IPS DF 19.7 (cell line): ENCODE measurements around the gene CEP41.

Experiments used
- DNase-seq: peaks from one replicate; pipeline ENCODE4 v3.0.0-alpha.2; 2013; ENCODE audit warnings: low read depth, low spot score

CEP41 gene

DNA sequence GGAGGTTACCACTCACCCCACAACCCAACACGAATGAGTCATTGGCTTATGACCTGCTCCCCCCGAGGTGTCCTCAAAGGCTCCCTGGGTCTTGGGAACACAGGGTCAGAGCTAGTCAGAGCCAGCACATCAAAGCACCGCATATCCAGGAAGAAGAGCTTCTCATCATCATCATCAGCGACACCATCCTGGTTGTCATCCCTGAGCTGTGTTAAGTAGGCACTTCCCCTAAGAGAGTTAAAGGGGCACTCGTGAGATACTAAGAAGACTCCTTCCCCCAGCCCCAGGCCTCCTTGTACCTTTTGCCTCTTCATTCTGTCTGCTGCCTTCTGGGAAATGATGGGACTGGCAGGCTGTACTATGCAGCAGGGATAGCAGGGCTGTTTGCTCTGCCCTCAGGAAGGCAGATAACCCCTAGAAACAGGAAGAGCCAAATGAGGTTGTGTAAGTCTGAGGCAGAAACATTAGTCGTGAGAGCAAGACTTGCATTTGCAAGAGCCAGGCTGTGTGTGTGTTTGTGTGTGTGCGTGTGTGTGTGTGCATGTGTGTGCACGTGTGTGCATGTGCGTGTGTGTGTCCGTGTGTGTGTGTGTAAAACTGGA lies 71.6 kb downstream of the CEP41 start:
- no peak for DNase-seq

DNA sequence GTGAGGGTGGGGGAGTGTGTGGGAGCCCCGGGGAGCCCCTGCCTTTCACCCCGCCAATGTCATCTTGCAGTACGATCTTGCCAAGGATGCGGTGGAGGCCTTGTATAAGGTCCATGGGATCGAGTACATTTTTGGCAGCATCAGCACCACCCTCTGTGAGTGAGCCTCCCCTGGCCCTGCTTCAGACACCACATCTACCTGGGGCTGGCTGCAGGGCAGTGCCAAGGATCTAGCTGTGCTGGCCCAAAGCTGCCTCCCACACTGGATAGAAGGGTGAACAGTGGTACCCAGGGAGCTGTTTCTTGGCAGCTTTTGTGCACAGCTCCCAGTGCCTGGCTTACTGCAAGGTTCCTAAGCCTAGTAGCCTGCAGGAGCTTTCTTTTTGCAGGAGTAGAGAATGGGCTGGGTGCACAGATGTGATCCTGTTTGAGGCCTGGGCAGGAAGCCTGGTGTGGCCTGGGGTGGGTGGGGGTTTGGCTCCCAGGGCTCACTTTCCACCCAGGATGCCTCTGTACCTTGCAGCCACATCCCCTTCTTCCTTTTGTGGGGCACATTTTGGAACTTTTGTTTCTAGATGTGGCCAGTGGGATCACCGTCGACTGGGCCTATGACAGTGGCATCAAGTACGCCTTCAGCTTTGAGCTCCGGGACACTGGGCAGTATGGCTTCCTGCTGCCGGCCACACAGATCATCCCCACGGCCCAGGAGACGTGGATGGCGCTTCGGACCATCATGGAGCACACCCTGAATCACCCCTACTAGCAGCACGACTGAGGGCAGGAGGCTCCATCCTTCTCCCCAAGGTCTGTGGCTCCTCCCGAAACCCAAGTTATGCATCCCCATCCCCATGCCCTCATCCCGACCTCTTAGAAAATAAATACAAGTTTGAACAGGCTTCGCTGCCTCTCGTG lies 72.7 kb downstream of the CEP41 start:
- DNase-seq = no peak

DNA sequence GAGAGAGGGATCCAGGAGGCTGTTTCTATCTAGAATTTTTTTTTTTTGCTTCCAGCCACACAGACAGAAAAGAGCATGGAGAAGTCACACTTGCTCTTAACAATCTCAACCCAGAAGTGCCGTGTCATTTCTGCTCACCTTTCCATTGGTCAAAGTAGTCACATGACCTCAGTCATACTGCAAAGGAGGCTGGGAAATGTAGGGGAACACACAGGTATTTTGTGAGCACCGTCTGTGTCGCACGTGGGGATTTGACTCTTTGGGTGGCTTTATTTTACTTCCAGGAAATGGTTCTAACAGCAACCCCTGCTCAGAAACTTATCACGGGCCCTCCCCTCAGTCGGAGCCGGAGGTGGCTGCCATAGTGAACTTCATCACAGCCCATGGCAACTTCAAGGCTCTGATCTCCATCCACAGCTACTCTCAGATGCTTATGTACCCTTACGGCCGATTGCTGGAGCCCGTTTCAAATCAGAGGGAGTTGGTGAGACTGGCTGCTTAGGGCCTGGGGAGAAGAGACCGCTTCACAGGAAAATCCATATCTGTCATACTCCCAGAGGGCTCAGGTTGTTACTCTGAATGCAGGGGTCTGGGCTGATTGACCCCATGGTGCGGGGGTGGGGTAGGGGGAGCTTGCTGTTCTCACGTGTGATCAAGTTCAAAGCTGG lies 73.6 kb downstream of the CEP41 start:
- no peak for DNase-seq

- no peak for DNase-seq
These were observed 74.3 kb downstream of the CEP41 start for GRCh38 chr7:130366564-130366963.

GRCh38 chr7:130365511-130366441 lies 75.0 kb downstream of the CEP41 start:
- DNase-seq = no peak

- DNase-seq = no peak
These were observed 75.7 kb downstream of the CEP41 start for GRCh38 chr7:130365088-130365487.

- DNase-seq = no peak
These were observed 76.4 kb downstream of the CEP41 start for GRCh38 chr7:130364451-130364850.

GRCh38 chr7:130363026-130363847 lies 77.6 kb downstream of the CEP41 start:
- no peak for DNase-seq

DNA sequence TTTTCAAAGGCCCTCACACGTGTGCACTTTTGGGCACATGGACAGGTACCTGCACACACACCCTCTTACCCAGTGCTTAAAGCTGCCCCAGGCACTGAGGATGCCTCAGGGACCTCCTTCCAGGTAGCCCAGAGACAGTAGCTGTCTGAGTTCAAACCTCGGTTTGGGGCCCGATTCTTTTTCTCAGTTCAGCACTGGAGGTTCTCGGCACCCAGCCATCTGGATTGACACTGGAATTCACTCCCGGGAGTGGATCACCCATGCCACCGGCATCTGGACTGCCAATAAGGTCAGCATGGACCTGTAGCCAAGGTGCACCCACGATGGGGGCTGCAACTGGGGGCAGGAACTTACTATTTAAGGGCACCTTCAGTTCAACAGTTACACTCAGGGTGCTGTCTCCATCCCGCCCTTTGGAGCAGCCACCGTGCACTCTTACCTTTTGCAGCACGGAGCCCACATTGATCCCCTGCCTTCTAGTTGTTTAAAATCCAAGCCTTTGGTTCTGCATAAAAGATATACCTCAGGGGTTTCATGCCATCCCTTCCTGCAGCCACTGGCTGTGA lies 78.5 kb downstream of the CEP41 start:
- DNase-seq = no peak

- no peak for DNase-seq
These were observed 79.1 kb downstream of the CEP41 start for GRCh38 chr7:130361681-130362080.

- DNase-seq = no peak
These were observed 80.3 kb downstream of the CEP41 start for GRCh38 chr7:130360518-130360917.

DNA sequence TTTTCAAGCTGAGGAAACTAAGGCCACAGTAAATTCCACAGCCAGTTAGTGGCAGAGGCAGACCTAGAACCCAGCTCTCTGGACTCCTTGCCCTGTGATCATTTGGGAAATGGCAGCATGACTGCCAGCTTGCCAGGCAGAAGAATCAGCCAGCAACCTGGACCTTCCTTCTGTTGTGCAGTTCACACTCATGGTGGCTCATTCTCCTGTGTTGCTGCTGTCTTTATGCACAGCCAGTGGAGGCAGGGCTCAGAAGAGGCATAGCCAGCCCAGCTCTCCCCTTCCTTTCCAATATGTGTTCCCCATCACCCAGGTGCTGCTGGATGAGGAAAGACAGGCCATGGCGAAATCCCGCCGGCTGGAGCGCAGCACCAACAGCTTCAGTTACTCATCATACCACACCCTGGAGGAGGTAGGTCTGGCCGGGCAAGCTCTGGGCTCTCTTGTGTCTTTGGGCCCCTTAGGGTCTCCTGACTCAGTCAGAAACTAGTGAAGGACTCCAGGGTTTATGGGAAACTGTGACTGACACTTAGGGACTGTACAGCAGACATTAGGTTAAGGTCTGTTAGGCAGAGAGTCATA lies 81.4 kb downstream of the CEP41 start:
- DNase-seq = no peak

- no peak for DNase-seq
These were observed 82.3 kb downstream of the CEP41 start for GRCh38 chr7:130358471-130358870.

GRCh38 chr7:130356876-130357611 lies 83.8 kb downstream of the CEP41 start:
- DNase-seq = no peak

DNA sequence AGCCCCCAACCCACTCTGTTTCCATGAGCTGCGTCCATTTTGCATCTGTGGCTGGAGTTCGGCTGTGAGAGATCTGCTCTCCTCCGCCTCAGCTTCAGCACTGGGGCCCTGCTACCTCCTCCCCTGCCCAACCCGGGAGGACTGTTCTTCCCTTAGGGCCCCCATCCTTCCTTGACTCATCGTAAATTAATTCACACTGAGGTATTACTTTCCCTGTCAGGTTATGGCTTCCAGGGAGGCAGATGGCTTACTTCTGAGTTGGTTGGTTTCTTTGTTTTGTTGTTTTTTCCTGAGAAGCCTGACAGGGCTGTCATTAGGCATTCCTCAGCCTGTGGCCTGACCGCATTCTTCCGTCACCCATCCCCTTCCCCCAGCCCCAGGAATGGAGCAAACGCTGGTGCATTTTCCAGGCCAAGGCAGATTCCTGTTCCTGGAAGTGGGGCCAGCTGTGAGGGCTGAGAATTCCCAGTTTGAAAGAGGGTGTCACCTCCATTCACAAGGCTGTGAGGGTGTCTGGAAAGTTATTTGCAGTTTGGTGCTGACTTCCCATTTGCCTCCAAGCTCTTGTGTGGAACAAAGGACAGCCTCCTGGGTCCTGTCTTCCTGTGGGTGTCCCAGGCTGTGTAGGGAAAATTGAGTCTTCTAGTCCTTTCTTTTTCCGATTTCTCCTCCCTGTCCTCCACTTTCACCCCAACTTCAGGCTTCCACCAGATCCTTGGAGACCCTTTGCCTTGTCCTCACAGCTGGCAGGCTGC lies 84.5 kb downstream of the CEP41 start:
- no peak for DNase-seq

DNA sequence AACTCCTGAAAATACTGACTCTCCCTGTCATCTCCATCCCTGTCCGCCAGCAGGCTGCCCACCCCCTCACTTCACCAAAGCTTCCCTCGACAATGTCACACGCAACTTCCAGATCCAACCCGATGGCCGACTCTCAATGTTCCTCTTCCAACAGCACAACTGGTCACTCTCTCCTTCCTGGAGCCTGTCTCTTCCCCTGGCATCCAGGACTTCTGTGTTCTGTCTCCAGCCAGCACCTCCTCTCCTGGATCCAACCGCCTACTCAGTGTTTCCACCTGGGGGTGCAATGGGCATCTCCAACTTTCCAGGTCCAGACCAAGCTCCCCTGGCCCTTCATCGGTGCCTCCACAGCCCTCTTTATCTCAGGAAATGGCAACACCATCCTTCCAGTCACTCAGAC lies 87.6 kb downstream of the CEP41 start:
- DNase-seq = no peak

- no peak for DNase-seq
These were observed 88.4 kb downstream of the CEP41 start for GRCh38 chr7:130352194-130353074.

DNA sequence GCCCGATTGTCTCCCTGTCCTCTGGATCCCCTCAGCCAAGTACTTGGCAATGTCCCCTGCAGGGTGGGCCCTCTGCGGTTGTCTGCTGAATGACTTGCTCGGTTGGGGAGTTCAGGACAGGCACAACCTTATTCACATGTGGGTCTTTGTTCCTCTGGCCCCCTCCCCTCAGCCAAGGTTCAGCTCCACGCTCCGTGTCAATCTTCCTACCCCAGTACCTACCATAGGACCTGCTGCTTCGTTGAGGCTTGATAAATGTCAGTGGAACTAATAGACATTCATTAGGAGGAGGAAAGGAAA lies 89.1 kb downstream of the CEP41 start:
- DNase-seq = no peak
